GM06990 (cell line): ENCODE data around the gene CAPN2.

Source experiments
- DNase-seq: peaks from one replicate; pipeline ENCODE4 v3.0.0-alpha.2; 2011; ENCODE audit not compliant: insufficient read length; ENCODE audit errors: extremely low read depth
- H3K27me3 ChIP-seq: replicated peaks from 2 replicates; pipeline ENCODE4 v1.6.0; 2011; ENCODE audit warnings: low read length; ENCODE audit not compliant: control insufficient read depth, insufficient read depth
- H3K36me3 ChIP-seq: 2 replicates; pipeline ENCODE4 v1.5.1; 2011; ENCODE audit warnings: low read length; ENCODE audit not compliant: control insufficient read depth, insufficient read depth
- H3K4me3 ChIP-seq: replicated peaks from 2 replicates; pipeline ENCODE4 v1.5.1; 2011; ENCODE audit warnings: low read depth, mild to moderate bottlenecking, control low read depth, low read length
- CTCF ChIP-seq: IDR thresholded peaks from 2 replicates; pipeline ENCODE4 v1.5.1; 2011; ENCODE audit warnings: low read length, control low read depth, mild to moderate bottlenecking, inconsistent platforms; ENCODE audit not compliant: insufficient read depth, poor library complexity, severe bottlenecking

CAPN2 gene

GRCh38 chr1:223775711-223776074 is 63.4 kb downstream of the CAPN2 start:
- TF ChIP-seq CTCF, result no peak
- peaks cover 13% of the 10 kb centered on the region for H3K36me3 ChIP-seq
- H3K4me3 ChIP-seq, result no peak overlapping the region
- no peak for DNase-seq
- H3K27me3 ChIP-seq, result no peaks in the 10 kb centered on the region

- TF ChIP-seq CTCF, result no peak
- H3K36me3 ChIP-seq, result peaks cover 9% of the 10 kb centered on the region
Measured at GRCh38 chr1:223776075-223776814, 63.9 kb downstream of the CAPN2 start.

GRCh38 chr1:223776826-223777454 is 64.6 kb downstream of the CAPN2 start:
- H3K27me3 ChIP-seq, result no peaks in the 10 kb centered on the region
- peaks cover 9% of the 10 kb centered on the region for H3K36me3 ChIP-seq
- TF ChIP-seq CTCF, result no peak
- no peak overlapping the region for H3K4me3 ChIP-seq
- DNase-seq, result no peak

More at GRCh38 chr1:223776075-223776814, 63.9 kb downstream of the CAPN2 start:
- no peak for DNase-seq
- Histone ChIP-seq H3K4me3 (no peak overlapping the region), H3K27me3 (no peaks in the 10 kb centered on the region)

GRCh38 chr1:223780318-223780717 is 68.0 kb downstream of the CAPN2 start:
- DNase-seq, result no peak
- TF ChIP-seq CTCF, result no peak
- Histone ChIP-seq H3K4me3 (no peak overlapping the region), H3K27me3 (no peaks in the 10 kb centered on the region), H3K36me3 (peaks cover 4% of the 10 kb centered on the region)

- Histone ChIP-seq H3K36me3 (peaks cover 4% of the 10 kb centered on the region), H3K27me3 (no peaks in the 10 kb centered on the region), H3K4me3 (no peak overlapping the region)
- no peak for TF ChIP-seq CTCF
- no peak for DNase-seq
Measured at GRCh38 chr1:223780949-223781348, 68.6 kb downstream of the CAPN2 start.

GRCh38 chr1:223783676-223784075 is 71.3 kb downstream of the CAPN2 start:
- Histone ChIP-seq H3K4me3 (no peak overlapping the region), H3K27me3 (no peaks in the 10 kb centered on the region), H3K36me3 (no peaks in the 10 kb centered on the region)
- TF ChIP-seq CTCF, result no peak
- DNase-seq, result no peak
